Measurements from ENCODE around the gene SLC19A1.

DNA sequence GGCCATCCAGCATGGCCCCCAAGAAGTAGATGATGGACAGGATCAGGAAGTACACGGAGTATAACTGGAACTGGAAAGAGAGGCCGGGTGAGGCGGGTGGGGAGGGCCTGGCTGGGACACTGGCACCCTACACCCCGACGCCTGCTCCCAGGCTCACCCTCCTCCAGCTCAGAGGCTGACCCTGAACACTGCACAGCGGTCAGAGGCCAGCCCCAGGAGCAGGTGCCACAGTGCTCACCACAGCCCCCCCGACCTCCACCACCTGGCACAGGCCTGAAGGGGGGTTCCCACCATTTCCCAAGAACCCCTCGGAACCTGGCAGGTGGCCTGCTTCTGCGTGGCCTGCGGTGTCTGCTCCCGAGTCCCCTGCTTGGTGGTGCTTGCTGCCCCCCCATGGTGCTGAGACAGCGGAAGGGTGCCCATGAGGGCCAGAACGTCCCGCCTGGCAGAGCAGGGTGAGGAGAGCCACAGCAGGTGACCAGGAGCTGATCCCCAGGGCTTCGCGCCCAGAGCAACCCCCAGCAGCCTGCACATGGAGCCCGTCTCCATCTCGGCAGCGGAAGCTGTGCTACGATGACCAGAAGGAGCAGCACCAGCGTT lies 26.1 kb downstream of the SLC19A1 start:
- TF ChIP-seq, protein P1, sequence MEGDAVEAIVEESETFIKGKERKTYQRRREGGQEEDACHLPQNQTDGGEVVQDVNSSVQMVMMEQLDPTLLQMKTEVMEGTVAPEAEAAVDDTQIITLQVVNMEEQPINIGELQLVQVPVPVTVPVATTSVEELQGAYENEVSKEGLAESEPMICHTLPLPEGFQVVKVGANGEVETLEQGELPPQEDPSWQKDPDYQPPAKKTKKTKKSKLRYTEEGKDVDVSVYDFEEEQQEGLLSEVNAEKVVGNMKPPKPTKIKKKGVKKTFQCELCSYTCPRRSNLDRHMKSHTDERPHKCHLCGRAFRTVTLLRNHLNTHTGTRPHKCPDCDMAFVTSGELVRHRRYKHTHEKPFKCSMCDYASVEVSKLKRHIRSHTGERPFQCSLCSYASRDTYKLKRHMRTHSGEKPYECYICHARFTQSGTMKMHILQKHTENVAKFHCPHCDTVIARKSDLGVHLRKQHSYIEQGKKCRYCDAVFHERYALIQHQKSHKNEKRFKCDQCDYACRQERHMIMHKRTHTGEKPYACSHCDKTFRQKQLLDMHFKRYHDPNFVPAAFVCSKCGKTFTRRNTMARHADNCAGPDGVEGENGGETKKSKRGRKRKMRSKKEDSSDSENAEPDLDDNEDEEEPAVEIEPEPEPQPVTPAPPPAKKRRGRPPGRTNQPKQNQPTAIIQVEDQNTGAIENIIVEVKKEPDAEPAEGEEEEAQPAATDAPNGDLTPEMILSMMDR (IDR thresholded peaks at IDR 0.05): no peak
- no peak for TF ChIP-seq POLR2A (IDR thresholded peaks at IDR 0.05)

All from right lobe of liver (tissue), 4 donors.